ENCODE data around the gene CTNNBL1.
"Not testable (repeated sequence)": the region's sequence is repeated elsewhere in the genome, so short reads cannot be mapped to it uniquely, and the experiment has no call there.

The CTNNBL1 gene

GRCh38 chr20:37679751-37680150, 14.1 kb upstream of the CTNNBL1 start:
- not testable (repeated sequence) for DNase-seq

- no peak for DNase-seq
Measured at GRCh38 chr20:37680420-37680819, 13.4 kb upstream of the CTNNBL1 start.

GRCh38 chr20:37681384-37682112, 12.3 kb upstream of the CTNNBL1 start:
- no peak for DNase-seq

GRCh38 chr20:37683146-37683545, 10.7 kb upstream of the CTNNBL1 start:
- DNase-seq: not testable (repeated sequence)

- DNase-seq: no peak
Measured at GRCh38 chr20:37686762-37687477, 6.9 kb upstream of the CTNNBL1 start.

- DNase-seq: no peak
Measured at GRCh38 chr20:37687478-37687805, 6.4 kb upstream of the CTNNBL1 start.

- no peak for DNase-seq
Measured at GRCh38 chr20:37688093-37688492, 5.7 kb upstream of the CTNNBL1 start.

- DNase-seq: no peak
Measured at GRCh38 chr20:37690626-37691369, 3.0 kb upstream of the CTNNBL1 start.

GRCh38 chr20:37692459-37693166, 1.2 kb upstream of the CTNNBL1 start:
- no peak for DNase-seq

GRCh38 chr20:37693242-37693634, 592 bp upstream of the CTNNBL1 start:
- DNase-seq: no peak

GRCh38 chr20:37695684-37696342, 2.0 kb downstream of the CTNNBL1 start:
- DNase-seq: no peak

- DNase-seq: no peak
Measured at GRCh38 chr20:37697314-37697713, 3.5 kb downstream of the CTNNBL1 start.

- no peak for DNase-seq
Measured at GRCh38 chr20:37699202-37699601, 5.4 kb downstream of the CTNNBL1 start.

GRCh38 chr20:37700301-37700700, 6.5 kb downstream of the CTNNBL1 start:
- DNase-seq: peak; percentile 26

- not testable (repeated sequence) for DNase-seq
Measured at GRCh38 chr20:37701676-37702075, 7.8 kb downstream of the CTNNBL1 start.

GRCh38 chr20:37702403-37703034, 8.7 kb downstream of the CTNNBL1 start:
- DNase-seq: no peak

GRCh38 chr20:37703035-37703845, 9.4 kb downstream of the CTNNBL1 start:
- no peak for DNase-seq

- no peak for DNase-seq
Measured at GRCh38 chr20:37704955-37705354, 11.1 kb downstream of the CTNNBL1 start.

- no peak for DNase-seq
Measured at GRCh38 chr20:37706298-37706697, 12.5 kb downstream of the CTNNBL1 start.

- no peak for DNase-seq
Measured at GRCh38 chr20:37711001-37711400, 17.2 kb downstream of the CTNNBL1 start.
